ELF-1 (cell line): Measurements from ENCODE around the gene BANP.
"Not testable (repeated sequence)": the region's sequence is repeated elsewhere in the genome, so short reads cannot be mapped to it uniquely, and the experiment has no call there.

Experiments used
- DNase-seq: peaks from one replicate; pipeline ENCODE4 v3.0.0-alpha.2; 2016; ENCODE audit warnings: low read depth, low spot score

The BANP gene

DNA sequence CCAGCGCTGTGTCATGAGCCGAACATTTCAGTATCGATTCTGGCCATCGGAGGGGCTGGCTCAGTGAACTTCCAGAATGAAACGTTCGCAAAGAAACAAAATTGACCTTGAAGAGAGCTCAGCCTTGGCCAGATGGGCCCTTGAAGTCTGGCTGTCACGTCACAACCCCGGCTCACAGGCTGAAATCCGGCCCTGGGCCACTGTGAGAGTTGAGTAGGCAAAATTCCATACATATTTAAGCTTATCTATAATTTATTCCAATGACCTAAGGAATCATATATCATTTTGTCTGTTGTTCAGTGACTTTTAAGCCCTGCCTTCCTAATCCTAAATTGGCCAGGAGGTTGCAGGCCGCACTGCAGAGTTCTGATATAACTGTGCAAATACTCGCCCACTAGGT, 170.2 kb downstream of the BANP start:
- not testable (repeated sequence) for DNase-seq

- no peak for DNase-seq
These were observed 170.8 kb downstream of the BANP start for GRCh38 chr16:88121886-88122580.
